HepG2 (cell line): ENCODE data around the gene CAGE1. TPM values are rescaled to one million over a fixed set of nuclear protein-coding genes. Genes with fewer than 3 reads are reported as not detected.

Experiments used
- ATAC-seq: fragments of 200-7000 bp; cut with Tn5 transposase; 3 replicates; pipeline ENCODE4 v1.9.1; 2020; ENCODE audit warnings: mild to moderate bottlenecking, moderate library complexity
- BruUV-seq: library from RNA; stranded (reverse); fragments of 400-500 nt; replicated peaks from 2 replicates; lab custom pipeline; 2021; lab: Mats Ljungman, UMichigan
- CTCF ChIA-PET: fragments of 300-600 bp; formaldehyde crosslinking; extraction: SDS; loops from one replicate; lab custom pipeline; 2021; ENCODE audit warnings: low total read pairs, inconsistent platforms, low intra/inter-chr PET ratio; lab: Yijun Ruan, JAX
- POLR2A ChIA-PET: fragments of 350-600 bp; sonication (Branson Sonifier 250); formaldehyde crosslinking; loops from one replicate; lab custom pipeline; 2020; ENCODE audit warnings: antibody characterized with exemption, inconsistent platforms; lab: Yijun Ruan, JAX
- DNase-seq: peaks from one replicate; pipeline ENCODE4 v3.0.0-alpha.2; 2015; ENCODE audit warnings: low spot score
- FAIRE-seq: peaks from 3 replicates; lab custom pipeline; 2011; peaks lifted over from hg19 to GRCh38; lab: Jason Lieb, UNC
- H2AFZ ChIP-seq: one replicate; pipeline ENCODE4 v1.6.1; 2011; ENCODE audit warnings: low read length, inconsistent platforms
- H3K27ac ChIP-seq: fragments of 300-600 bp; 3 replicates; pipeline ENCODE4 v1.8.0; 2011; ENCODE audit warnings: mixed run types, mild to moderate bottlenecking, mixed read lengths, low read length, inconsistent platforms; ENCODE audit not compliant: insufficient read depth; ENCODE audit errors: extremely low read length
- H3K27me3 ChIP-seq, 2 experiments: fragments of 200-600 bp in 1 of 2; 2 replicates in 1 of 2; 3 replicates in 1 of 2; pipeline versions ENCODE4 v1.6.0 to v1.8.0; 2011; ENCODE audit warnings: low read length in 2 of 2, mild to moderate bottlenecking in 2 of 2, moderate library complexity in 2 of 2, inconsistent platforms in 1 of 2; ENCODE audit not compliant: insufficient read depth in 2 of 2, control insufficient read depth in 1 of 2
- H3K36me3 ChIP-seq, 2 experiments: fragments of 200-600 bp in 1 of 2; replicated peaks in 1 of 2; 2 replicates in 1 of 2; 3 replicates in 1 of 2; pipeline versions ENCODE4 v1.5.1 to v1.8.0; 2011; ENCODE audit warnings: low read length in 2 of 2, inconsistent platforms in 1 of 2; ENCODE audit not compliant: insufficient read depth in 2 of 2, control insufficient read depth in 1 of 2
- H3K4me1 ChIP-seq: 2 replicates; pipeline ENCODE4 v1.5.1; 2012; ENCODE audit warnings: low read length, inconsistent platforms; ENCODE audit not compliant: insufficient read depth
- H3K4me2 ChIP-seq: 2 replicates; pipeline ENCODE4 v1.6.0; 2011; ENCODE audit warnings: low read depth, low read length, inconsistent platforms
- H3K4me3 ChIP-seq, 3 experiments: fragments of 200-600 bp in 1 of 3; sonication (generic), shearing (Covaris generic) in 1 of 3; replicated peaks in 1 of 3; 2 replicates each; pipeline ENCODE4 v1.5.1; 2011 to 2016; ENCODE audit warnings: low read length in 3 of 3, inconsistent platforms in 2 of 3, low read depth in 2 of 3, mild to moderate bottlenecking in 2 of 3, control low read depth in 1 of 3, mixed read lengths in 1 of 3; ENCODE audit not compliant: insufficient read depth in 1 of 3
- H3K79me2 ChIP-seq: one replicate; pipeline ENCODE4 v1.6.1; 2011; ENCODE audit warnings: low read length, inconsistent platforms; ENCODE audit not compliant: insufficient read depth
- H3K9ac ChIP-seq: 2 replicates; pipeline ENCODE4 v1.6.0; 2011; ENCODE audit warnings: mild to moderate bottlenecking, low read depth, low read length, inconsistent platforms; ENCODE audit not compliant: insufficient read depth
- H3K9me3 ChIP-seq: 2 replicates; pipeline ENCODE4 v1.5.1; 2012; ENCODE audit warnings: mild to moderate bottlenecking, low read length
- H4K20me1 ChIP-seq: 2 replicates; pipeline ENCODE4 v1.6.0; 2011; ENCODE audit warnings: inconsistent platforms, mild to moderate bottlenecking, low read length, moderate library complexity; ENCODE audit not compliant: insufficient read depth
- MAFF ChIP-seq: IDR thresholded peaks from 2 replicates; pipeline ENCODE4 v1.6.1; 2011; ENCODE audit warnings: low read depth, low read length, improper control_type of control experiment
- MAFK ChIP-seq, 2 experiments: IDR thresholded peaks in 1 of 2; conservative IDR thresholded peaks in 1 of 2; 2 replicates each; pipeline ENCODE4 v1.6.1; 2011; ENCODE audit warnings: improper control_type of control experiment in 2 of 2, low read length in 2 of 2
- REXO4 ChIP-seq: sonication (generic); formaldehyde crosslinking; IDR thresholded peaks from 2 replicates; pipeline ENCODE4 v1.8.0; 2022; ENCODE audit warnings: missing genetic modification reagents, mild to moderate bottlenecking, borderline replicate concordance
- ZNF143 ChIP-seq: sonication (generic); formaldehyde crosslinking; IDR thresholded peaks from 2 replicates; pipeline ENCODE4 v1.4.0; 2020; ENCODE audit warnings: missing genetic modification reagents
- ZNF263 ChIP-seq: sonication (generic); formaldehyde crosslinking; IDR thresholded peaks from 2 replicates; pipeline ENCODE4 v1.4.0; 2020; ENCODE audit warnings: missing genetic modification reagents
- ZNF3 ChIP-seq: IDR thresholded peaks from 2 replicates; pipeline ENCODE4 v1.7.0; 2017; ENCODE audit warnings: inconsistent platforms
- WGBS: methylation state at CpG from one replicate; pipeline ENCODE4 v1.1.6; 2017; ENCODE audit warnings: low lambda C conversion rate; 5-methylcytosine and 5-hydroxymethylcytosine counted together
- in situ Hi-C: cut with HindIII; loops from 2 replicates; pipeline ENCODE4 v1.10.0; 2017; ENCODE audit warnings: low pct_unique_long_range_greater_than_20kb; ENCODE audit not compliant: extremely low pct_ligation_motif_present
- intact Hi-C: fragments of 100-400 bp; cut with micrococcal nuclease; formaldehyde crosslinking; loops from one replicate; pipeline ENCODE4 v1.10.0; 2022; ENCODE audit not compliant: unreplicated experiment
- polyA plus RNA-seq, 8 experiments: library from polyadenylated mRNA; depleted of rRNA in 3 of 8; stranded (reverse) in 7 of 8; unstranded in 1 of 8; fragments of >200 nt; fragmentation: Illumina TruSeq in 4 of 8; extraction: Trizol in 4 of 8; gene quantifications; 2 replicates each; pipeline versions ENCODE4 v1.2.1 to v1.2.3, GENCODE V29; 2011 to 2016; ENCODE audit warnings: low read depth in 4 of 8, missing spikeins in 1 of 8, mixed read lengths in 1 of 8; ENCODE audit not compliant: insufficient read depth in 1 of 8
- total RNA-seq, 5 experiments: library from RNA; depleted of rRNA; stranded (reverse); fragments of >200 nt; fragmentation: Illumina TruSeq; extraction: Trizol; gene quantifications; 2 replicates each; pipeline ENCODE4 v1.2.3, GENCODE V29; 2016; ENCODE audit warnings: low read depth in 1 of 5
- TF ChIP-seq, protein P1 (sequence below): sonication (generic); formaldehyde crosslinking; IDR thresholded peaks from 2 replicates; pipeline ENCODE4 v1.8.0; 2022; ENCODE audit warnings: low read depth, missing genetic modification reagents
- TF ChIP-seq, protein P2 (sequence below): IDR thresholded peaks from 2 replicates; pipeline ENCODE4 v1.6.1; 2012; ENCODE audit warnings: inconsistent platforms
- TF ChIP-seq, protein P3 (sequence below): sonication (generic); formaldehyde crosslinking; conservative IDR thresholded peaks from 2 replicates; pipeline ENCODE4 v1.4.0; 2020; ENCODE audit warnings: mild to moderate bottlenecking, missing genetic modification reagents, moderate library complexity

CAGE1 gene
- total and polyA plus RNA-seq, 2 of the 13 experiments (the other 11 are each of a cell fraction or from before 2014, with no cell fraction given): 0.03 to 0.15 TPM

DNA sequence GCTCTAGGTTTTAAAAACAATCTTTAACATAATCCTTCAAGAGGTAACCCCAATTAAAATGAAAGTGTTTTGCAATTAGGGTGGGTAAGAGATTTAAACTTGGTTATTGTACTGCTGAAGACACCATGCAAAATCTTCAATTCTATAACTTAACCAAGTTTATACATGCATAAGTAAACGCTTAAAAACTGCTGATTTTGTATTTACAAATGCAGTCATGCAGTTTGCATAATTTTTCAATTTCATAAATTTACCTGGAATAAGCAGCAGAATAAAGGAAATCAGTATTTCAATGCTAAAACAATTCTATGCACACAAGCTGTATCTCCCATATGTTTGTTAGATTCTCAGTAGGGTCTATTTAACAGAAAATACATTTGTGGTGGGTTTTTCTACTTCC lies 99.5 kb downstream of the CAGE1 start:
- no peak for FAIRE-seq

More for the DNA sequence above, 99.5 kb downstream of the CAGE1 start:
- H3K36me3 ChIP-seq: peaks cover 24 to 88% of the 10 kb centered on the region in 2 experiments
- DNase-seq (no peak), ATAC-seq (no peak)
- no peaks in the 10 kb centered on the region for H4K20me1 ChIP-seq
- H2AFZ ChIP-seq: no peak overlapping the region
- WGBS: 98% methylated on average over 1 of the region's 1 CpG
- in situ Hi-C loops: no loop called here
- H3K27ac ChIP-seq: no peak overlapping the region
- intact Hi-C loops: no loop called here
- H3K79me2 ChIP-seq: peaks cover 2% of the 10 kb centered on the region
- no TSS peak for BruUV-seq
- H3K27me3 ChIP-seq: no peaks in the 10 kb centered on the region
- H3K9me3 ChIP-seq: no peaks in the 10 kb centered on the region
- no peak for TF ChIP-seq ZNF143 (CRISPR knock-in tag)
- TF ChIP-seq REXO4: no peak
- TF ChIP-seq, protein P1, sequence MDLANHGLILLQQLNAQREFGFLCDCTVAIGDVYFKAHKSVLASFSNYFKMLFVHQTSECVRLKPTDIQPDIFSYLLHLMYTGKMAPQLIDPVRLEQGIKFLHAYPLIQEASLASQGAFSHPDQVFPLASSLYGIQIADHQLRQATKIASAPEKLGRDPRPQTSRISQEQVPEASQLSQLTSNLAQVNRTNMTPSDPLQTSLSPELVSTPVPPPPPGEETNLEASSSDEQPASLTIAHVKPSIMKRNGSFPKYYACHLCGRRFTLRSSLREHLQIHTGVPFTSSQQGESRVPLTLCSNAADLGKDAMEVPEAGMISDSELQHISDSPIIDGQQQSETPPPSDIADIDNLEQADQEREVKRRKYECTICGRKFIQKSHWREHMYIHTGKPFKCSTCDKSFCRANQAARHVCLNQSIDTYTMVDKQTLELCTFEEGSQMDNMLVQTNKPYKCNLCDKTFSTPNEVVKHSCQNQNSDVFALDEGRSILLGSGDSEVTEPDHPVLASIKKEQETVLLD (CRISPR knock-in tag): no peak
- peak; percentile 49 to 68 for TF ChIP-seq MAFK (conservative IDR thresholded peaks at IDR 0.05 in 1 of 2, IDR thresholded peaks at IDR 0.05 in 1 of 2; ENCODE audit: low read length in 2 of 2)
- TF ChIP-seq ZNF3: no peak
- TF ChIP-seq, protein P2, sequence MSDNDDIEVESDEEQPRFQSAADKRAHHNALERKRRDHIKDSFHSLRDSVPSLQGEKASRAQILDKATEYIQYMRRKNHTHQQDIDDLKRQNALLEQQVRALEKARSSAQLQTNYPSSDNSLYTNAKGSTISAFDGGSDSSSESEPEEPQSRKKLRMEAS: no peak
- TF ChIP-seq, protein P3, sequence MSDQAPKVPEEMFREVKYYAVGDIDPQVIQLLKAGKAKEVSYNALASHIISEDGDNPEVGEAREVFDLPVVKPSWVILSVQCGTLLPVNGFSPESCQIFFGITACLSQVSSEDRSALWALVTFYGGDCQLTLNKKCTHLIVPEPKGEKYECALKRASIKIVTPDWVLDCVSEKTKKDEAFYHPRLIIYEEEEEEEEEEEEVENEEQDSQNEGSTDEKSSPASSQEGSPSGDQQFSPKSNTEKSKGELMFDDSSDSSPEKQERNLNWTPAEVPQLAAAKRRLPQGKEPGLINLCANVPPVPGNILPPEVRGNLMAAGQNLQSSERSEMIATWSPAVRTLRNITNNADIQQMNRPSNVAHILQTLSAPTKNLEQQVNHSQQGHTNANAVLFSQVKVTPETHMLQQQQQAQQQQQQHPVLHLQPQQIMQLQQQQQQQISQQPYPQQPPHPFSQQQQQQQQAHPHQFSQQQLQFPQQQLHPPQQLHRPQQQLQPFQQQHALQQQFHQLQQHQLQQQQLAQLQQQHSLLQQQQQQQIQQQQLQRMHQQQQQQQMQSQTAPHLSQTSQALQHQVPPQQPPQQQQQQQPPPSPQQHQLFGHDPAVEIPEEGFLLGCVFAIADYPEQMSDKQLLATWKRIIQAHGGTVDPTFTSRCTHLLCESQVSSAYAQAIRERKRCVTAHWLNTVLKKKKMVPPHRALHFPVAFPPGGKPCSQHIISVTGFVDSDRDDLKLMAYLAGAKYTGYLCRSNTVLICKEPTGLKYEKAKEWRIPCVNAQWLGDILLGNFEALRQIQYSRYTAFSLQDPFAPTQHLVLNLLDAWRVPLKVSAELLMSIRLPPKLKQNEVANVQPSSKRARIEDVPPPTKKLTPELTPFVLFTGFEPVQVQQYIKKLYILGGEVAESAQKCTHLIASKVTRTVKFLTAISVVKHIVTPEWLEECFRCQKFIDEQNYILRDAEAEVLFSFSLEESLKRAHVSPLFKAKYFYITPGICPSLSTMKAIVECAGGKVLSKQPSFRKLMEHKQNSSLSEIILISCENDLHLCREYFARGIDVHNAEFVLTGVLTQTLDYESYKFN (CRISPR knock-in tag): no peak
- TF ChIP-seq MAFF: peak; percentile 56; the same call in 1 of the 2 replicates
- no peak for TF ChIP-seq ZNF263 (CRISPR knock-in tag)
- POLR2A ChIA-PET: no interaction called here
- H3K4me2 ChIP-seq: no peak overlapping the region
- H3K4me3 ChIP-seq: no peak overlapping the region
- no peaks in the 10 kb centered on the region for H3K4me1 ChIP-seq
- CTCF ChIA-PET: no interaction called here
- no peak overlapping the region for H3K9ac ChIP-seq
